ENCODE results near the gene PLLP. TPM values are rescaled to one million over a fixed set of nuclear protein-coding genes. Genes with fewer than 3 reads are reported as not detected.

Gene PLLP
- total and polyA plus RNA-seq, 2 donors (not counting 1 experiment from before 2014, with no cell fraction given): 0.15 TPM; not detected in 1

- intact Hi-C loops (cut with micrococcal nuclease): no loop called here
- Mint-ChIP-seq H3K4me3 (no peak overlapping the region), H3K4me1 (no peaks in the 10 kb centered on the region), H3K27ac (no peak overlapping the region), H3K9me3 (ENCODE audit: insufficient read depth) (no peaks in the 10 kb centered on the region), H3K27me3 (no peaks in the 10 kb centered on the region)
- no peaks in the 10 kb centered on the region for H3K4me1 ChIP-seq (ENCODE audit: control insufficient read depth in 2 of 2, insufficient read depth in 2 of 2, low read length in 2 of 2)
- no peaks in the 10 kb centered on the region for H3K79me2 ChIP-seq (ENCODE audit: control insufficient read depth, insufficient read depth, low read length)
- H3K9me3 ChIP-seq (ENCODE audit: control extremely low read depth in 1 of 3, control insufficient read depth in 2 of 3, insufficient read depth in 1 of 3, low read length in 2 of 3): peaks cover 0 to 3% (median 0%) of the 10 kb centered on the region in 3 donors
- 94% methylated on average over 4 of the region's 5 CpGs for WGBS (ENCODE audit: insufficient coverage)
- no peak overlapping the region for H3K9ac ChIP-seq (ENCODE audit: low read length)
- no peak overlapping the region for H3K4me2 ChIP-seq (replicated peaks; ENCODE audit: low read depth, low read length, poor library complexity, severe bottlenecking)
- H3K36me3 ChIP-seq (replicated peaks in 1 of 2; ENCODE audit: control extremely low read depth in 1 of 2, control insufficient read depth in 1 of 2, extremely low read depth in 1 of 2, insufficient read depth in 2 of 2, low read length in 1 of 2): peaks cover 15 to 64% of the 10 kb centered on the region in 2 experiments
- CTCF ChIA-PET: no interaction called here
- ATAC-seq (ENCODE audit: low read depth) (no peak), DNase-seq (no peak)
- no peak for TF ChIP-seq CTCF (IDR thresholded peaks at IDR 0.05)
- TF ChIP-seq EZH2 (IDR thresholded peaks at IDR 0.05; ENCODE audit: borderline replicate concordance, insufficient read depth, low read depth, low read length, poor library complexity, severe bottlenecking): no peak
- H4K20me1 ChIP-seq (ENCODE audit: control insufficient read depth, insufficient read depth, low read length, poor library complexity, severe bottlenecking): peaks cover under 1% of the 10 kb centered on the region
- no peak overlapping the region for H3K27ac ChIP-seq (ENCODE audit: low read length in 2 of 2)
- POLR2A ChIA-PET: no interaction called here
- no peaks in the 10 kb centered on the region for H3K27me3 ChIP-seq (replicated peaks in 1 of 4; ENCODE audit: control extremely low read depth in 1 of 4, control insufficient read depth in 3 of 4, insufficient read depth in 4 of 4, low read length in 3 of 4)
- H3K4me3 ChIP-seq (ENCODE audit: control extremely low read depth in 1 of 5, extremely low read depth in 1 of 5, insufficient read depth in 1 of 5, low read depth in 2 of 5, low read length in 4 of 5): no peak overlapping the region
- H2AFZ ChIP-seq (ENCODE audit: insufficient read depth, low read depth, low read length, poor library complexity, severe bottlenecking): no peak overlapping the region
These were observed 74.7 kb downstream of the PLLP start for GRCh38 chr16:57209780-57210179.

GRCh38 chr16:57208926-57209325 lies 75.5 kb downstream of the PLLP start:
- H3K79me2 ChIP-seq (ENCODE audit: control insufficient read depth, insufficient read depth, low read length): no peaks in the 10 kb centered on the region
- POLR2A ChIA-PET: no interaction called here
- H3K27me3 ChIP-seq (replicated peaks in 1 of 4; ENCODE audit: control extremely low read depth in 1 of 4, control insufficient read depth in 3 of 4, insufficient read depth in 4 of 4, low read length in 3 of 4): no peaks in the 10 kb centered on the region
- ATAC-seq (ENCODE audit: low read depth) (no peak), DNase-seq (no peak)
- H3K4me3 Mint-ChIP-seq: no peak overlapping the region
- TF ChIP-seq EZH2 (IDR thresholded peaks at IDR 0.05; ENCODE audit: borderline replicate concordance, insufficient read depth, low read depth, low read length, poor library complexity, severe bottlenecking) (no peak), CTCF (IDR thresholded peaks at IDR 0.05) (no peak)
- intact Hi-C loops (cut with micrococcal nuclease): no loop called here
- no peak overlapping the region for H3K9ac ChIP-seq (ENCODE audit: low read length)
- H2AFZ ChIP-seq (ENCODE audit: insufficient read depth, low read depth, low read length, poor library complexity, severe bottlenecking): no peak overlapping the region
- no peak overlapping the region for H3K27ac Mint-ChIP-seq
- H3K27me3 Mint-ChIP-seq: no peaks in the 10 kb centered on the region
- no peak overlapping the region for H3K27ac ChIP-seq (ENCODE audit: low read length in 2 of 2)
- no peak overlapping the region for H3K4me2 ChIP-seq (replicated peaks; ENCODE audit: low read depth, low read length, poor library complexity, severe bottlenecking)
- no peaks in the 10 kb centered on the region for H3K4me1 ChIP-seq (ENCODE audit: control insufficient read depth in 2 of 2, insufficient read depth in 2 of 2, low read length in 2 of 2)
- WGBS (ENCODE audit: insufficient coverage): no CpG with 5 or more reads among the region's 1 CpG
- no peaks in the 10 kb centered on the region for H3K4me1 Mint-ChIP-seq
- CTCF ChIA-PET: no interaction called here
- no peaks in the 10 kb centered on the region for H3K9me3 ChIP-seq (ENCODE audit: control extremely low read depth in 1 of 3, control insufficient read depth in 2 of 3, insufficient read depth in 1 of 3, low read length in 2 of 3)
- H3K4me3 ChIP-seq (ENCODE audit: control extremely low read depth in 1 of 5, extremely low read depth in 1 of 5, insufficient read depth in 1 of 5, low read depth in 2 of 5, low read length in 4 of 5): no peak overlapping the region
- no peaks in the 10 kb centered on the region for H3K9me3 Mint-ChIP-seq (ENCODE audit: insufficient read depth)
- peaks cover 10 to 63% of the 10 kb centered on the region in 2 experiments for H3K36me3 ChIP-seq (replicated peaks in 1 of 2; ENCODE audit: control extremely low read depth in 1 of 2, control insufficient read depth in 1 of 2, extremely low read depth in 1 of 2, insufficient read depth in 2 of 2, low read length in 1 of 2)
- peaks cover 7% of the 10 kb centered on the region for H4K20me1 ChIP-seq (ENCODE audit: control insufficient read depth, insufficient read depth, low read length, poor library complexity, severe bottlenecking)

Small RNA genes within 50 kb of the gene (small RNA-seq; reads per million reads assigned to genes)
- gene AC108081.1 (ENCODE audit: insufficient read length, low read depth, low replicate concordance): not detected

Other genes starting within 250 kb of the PLLP start
- gene CPNE2, start 192.1 kb downstream of the PLLP start, total RNA-seq: 2.9 and 3.9 TPM in 2 replicates
- 1.5 and 1.7 TPM in 2 replicates for gene CPNE2, start 192.1 kb downstream of the PLLP start, polyA plus RNA-seq
- gene PSME3IP1, start 98.6 kb downstream of the PLLP start, total RNA-seq: 156 and 166 TPM in 2 replicates
- gene PSME3IP1, start 98.6 kb downstream of the PLLP start, polyA plus RNA-seq: 114 and 125 TPM in 2 replicates
- 37.7 and 38.4 TPM in 2 replicates for gene RSPRY1, start 98.3 kb downstream of the PLLP start, total RNA-seq
- gene RSPRY1, start 98.3 kb downstream of the PLLP start, polyA plus RNA-seq: 9.6 and 17.0 TPM in 2 replicates
- 36.8 and 38.8 TPM in 2 replicates for gene ARL2BP, start 39.4 kb downstream of the PLLP start, total RNA-seq
- 26.9 and 32.5 TPM in 2 replicates for gene ARL2BP, start 39.4 kb downstream of the PLLP start, polyA plus RNA-seq
- gene CCL22, start 74.1 kb upstream of the PLLP start, total RNA-seq: 85.8 and 91.5 TPM in 2 replicates
- gene CCL22, start 74.1 kb upstream of the PLLP start, polyA plus RNA-seq: 0.04 and 0.10 TPM in 2 replicates
- not detected in 2 replicates for gene CX3CL1, start 87.8 kb upstream of the PLLP start, total RNA-seq
- gene CX3CL1, start 87.8 kb upstream of the PLLP start, polyA plus RNA-seq: not detected in 2 replicates
- not detected in 2 replicates for gene CCL17, start 120.1 kb upstream of the PLLP start, total RNA-seq
- gene CCL17, start 120.1 kb upstream of the PLLP start, polyA plus RNA-seq: not detected in 2 replicates
- gene CIAPIN1, start 162.7 kb upstream of the PLLP start, total RNA-seq: 38.1 and 45.7 TPM in 2 replicates
- 20.6 and 22.0 TPM in 2 replicates for gene CIAPIN1, start 162.7 kb upstream of the PLLP start, polyA plus RNA-seq
- 41.5 and 44.6 TPM in 2 replicates for gene COQ9, start 162.8 kb upstream of the PLLP start, total RNA-seq
- gene COQ9, start 162.8 kb upstream of the PLLP start, polyA plus RNA-seq: 42.7 and 53.0 TPM in 2 replicates
- 57.8 and 61.6 TPM in 2 replicates for gene POLR2C, start 178.0 kb upstream of the PLLP start, total RNA-seq
- gene POLR2C, start 178.0 kb upstream of the PLLP start, polyA plus RNA-seq: 56.6 and 70.1 TPM in 2 replicates
- 0.73 and 1.6 TPM in 2 replicates for gene DOK4, start 201.8 kb upstream of the PLLP start, total RNA-seq
- 0.49 and 2.5 TPM in 2 replicates for gene DOK4, start 201.8 kb upstream of the PLLP start, polyA plus RNA-seq